ENCODE measurements around the gene RASGRP1.
"Not testable (repeated sequence)": the region's sequence is repeated elsewhere in the genome, so short reads cannot be mapped to it uniquely, and the experiment has no call there.

RASGRP1 gene

DNA sequence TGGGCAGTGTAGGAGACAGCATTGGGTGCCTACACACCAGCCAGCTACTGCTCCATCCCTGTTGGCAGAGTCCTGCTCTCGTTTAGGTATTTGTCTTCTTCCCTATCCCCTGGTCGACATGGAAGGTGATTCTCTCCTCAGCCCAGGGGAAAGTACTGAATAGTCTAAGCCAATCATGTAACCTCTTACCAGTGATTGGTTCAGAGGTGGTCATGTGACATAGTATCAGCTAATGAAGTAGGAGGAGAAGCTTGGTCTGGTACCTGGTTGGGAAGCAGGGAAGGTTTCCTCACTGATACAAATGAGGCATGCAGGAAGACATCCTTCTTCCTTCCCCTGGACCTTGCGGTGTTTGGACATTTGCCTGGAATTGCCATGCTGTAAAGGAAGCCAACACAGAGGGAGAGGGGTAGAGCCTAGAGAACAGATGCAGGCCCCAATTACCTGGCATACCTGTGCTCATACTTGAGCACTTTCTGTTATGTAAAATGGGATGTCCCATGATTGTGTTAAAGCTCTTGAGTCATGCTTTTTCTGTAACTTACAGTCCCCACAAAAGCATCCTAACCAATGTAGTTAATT lies 32.7 kb upstream of the RASGRP1 start:
- Histone ChIP-seq H3K4me3 (ENCODE audit: low read length) (no peak overlapping the region), H3K4me1 (ENCODE audit: control insufficient read depth, insufficient read depth, low read length) (no peaks in the 10 kb centered on the region), H3K9ac (ENCODE audit: low read length) (no peak overlapping the region), H3K27me3 (ENCODE audit: control insufficient read depth, insufficient read depth, low read length) (no peaks in the 10 kb centered on the region), H3K36me3 (ENCODE audit: control insufficient read depth, insufficient read depth, low read length) (no peaks in the 10 kb centered on the region), H3K27ac (ENCODE audit: low read depth, low read length) (no peak overlapping the region)

DNA sequence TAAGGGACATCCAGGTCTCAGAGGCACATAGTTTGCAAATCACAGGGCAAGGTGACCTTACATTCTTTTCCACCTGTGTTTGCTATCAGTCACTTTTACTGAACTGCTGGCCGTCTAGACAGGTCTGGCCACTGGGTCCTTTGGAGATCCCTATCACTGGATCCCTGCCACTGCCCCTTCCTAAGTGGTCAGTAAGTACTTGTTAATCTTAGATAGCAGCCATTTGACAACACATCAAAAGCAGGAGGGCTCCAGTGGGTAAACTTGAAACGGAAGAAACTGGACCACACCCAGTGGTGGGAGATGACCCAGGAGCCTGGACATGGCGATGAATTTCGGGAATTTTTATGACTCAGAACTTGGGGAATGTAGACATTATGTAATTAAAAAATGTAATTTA lies 28.9 kb upstream of the RASGRP1 start:
- H3K27me3 ChIP-seq (ENCODE audit: control insufficient read depth, insufficient read depth, low read length) = no peaks in the 10 kb centered on the region
- no peaks in the 10 kb centered on the region for H3K36me3 ChIP-seq (ENCODE audit: control insufficient read depth, insufficient read depth, low read length)
- H3K9ac ChIP-seq (ENCODE audit: low read length) = no peak overlapping the region
- no peaks in the 10 kb centered on the region for H3K4me1 ChIP-seq (ENCODE audit: control insufficient read depth, insufficient read depth, low read length)
- H3K27ac ChIP-seq (ENCODE audit: low read depth, low read length) = no peak overlapping the region
- H3K4me3 ChIP-seq (ENCODE audit: low read length) = no peak overlapping the region

DNA sequence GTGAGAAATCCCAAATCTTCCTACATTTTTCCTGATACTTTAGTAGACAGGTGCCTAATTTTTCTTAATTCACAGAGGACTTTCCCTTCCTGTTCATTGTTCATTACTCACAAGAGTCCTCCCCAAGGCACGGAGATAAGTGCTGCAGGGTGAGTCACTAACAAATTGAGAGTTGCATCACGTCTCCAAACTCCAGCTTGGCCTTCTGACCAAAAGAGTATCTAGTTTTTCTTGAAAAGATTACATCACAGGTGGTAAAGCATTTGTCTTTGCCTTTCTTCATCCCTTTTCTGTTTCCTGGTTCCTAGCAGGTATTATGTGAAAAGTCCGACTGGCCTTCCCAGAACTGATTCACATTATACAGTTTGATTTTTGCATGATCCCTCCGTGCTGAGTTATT lies 24.9 kb upstream of the RASGRP1 start:
- no peaks in the 10 kb centered on the region for H3K36me3 ChIP-seq (ENCODE audit: control insufficient read depth, insufficient read depth, low read length)
- no peaks in the 10 kb centered on the region for H3K4me1 ChIP-seq (ENCODE audit: control insufficient read depth, insufficient read depth, low read length)
- no peak overlapping the region for H3K27ac ChIP-seq (ENCODE audit: low read depth, low read length)
- H3K27me3 ChIP-seq (ENCODE audit: control insufficient read depth, insufficient read depth, low read length) = no peaks in the 10 kb centered on the region
- no peak overlapping the region for H3K4me3 ChIP-seq (ENCODE audit: low read length)
- H3K9ac ChIP-seq (ENCODE audit: low read length) = no peak overlapping the region

DNA sequence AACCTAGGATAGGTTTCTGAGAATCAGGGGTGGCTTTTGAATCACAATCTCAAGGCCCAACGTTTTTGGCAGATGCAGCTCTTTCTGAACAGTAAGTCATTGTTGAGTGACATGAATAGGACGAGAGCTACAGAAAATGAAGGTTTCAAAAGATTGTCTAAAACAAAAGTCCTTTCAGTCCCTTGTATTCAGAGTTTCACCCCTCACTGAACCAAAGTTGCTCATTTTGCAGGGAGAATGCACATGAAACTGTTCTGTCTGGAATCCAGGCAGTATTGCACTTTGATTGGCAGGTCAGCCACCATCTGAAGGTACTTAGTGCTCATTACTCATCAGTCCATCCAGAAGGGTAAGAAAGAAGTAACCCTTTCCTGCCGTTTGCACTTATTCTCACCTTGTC lies 24.1 kb upstream of the RASGRP1 start:
- Histone ChIP-seq H3K36me3 (ENCODE audit: control insufficient read depth, insufficient read depth, low read length) (no peaks in the 10 kb centered on the region), H3K4me1 (ENCODE audit: control insufficient read depth, insufficient read depth, low read length) (no peaks in the 10 kb centered on the region), H3K27me3 (ENCODE audit: control insufficient read depth, insufficient read depth, low read length) (no peaks in the 10 kb centered on the region), H3K27ac (ENCODE audit: low read depth, low read length) (no peak overlapping the region), H3K9ac (ENCODE audit: low read length) (no peak overlapping the region), H3K4me3 (ENCODE audit: low read length) (no peak overlapping the region)

DNA sequence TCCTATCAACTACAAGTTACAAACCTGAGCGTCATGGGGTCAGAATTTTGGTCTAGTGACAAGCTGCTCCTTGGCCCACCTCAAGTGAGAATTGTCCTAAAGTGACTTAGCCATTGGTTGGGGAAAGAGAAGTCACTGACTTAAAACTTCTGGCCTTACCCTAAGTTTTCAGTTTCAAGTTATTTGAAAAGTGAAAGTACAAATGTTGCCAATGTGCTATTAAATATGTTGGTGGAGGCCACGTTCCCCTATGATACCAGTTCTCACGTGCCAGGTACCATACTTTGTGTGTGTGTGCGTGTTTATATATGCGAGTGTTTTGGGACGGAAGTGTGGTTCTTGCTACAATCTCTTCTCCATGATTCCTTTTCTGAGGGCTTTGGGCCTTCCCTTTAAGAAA lies 22.6 kb upstream of the RASGRP1 start:
- Histone ChIP-seq H3K9ac (ENCODE audit: low read length) (no peak overlapping the region), H3K4me1 (ENCODE audit: control insufficient read depth, insufficient read depth, low read length) (no peaks in the 10 kb centered on the region), H3K36me3 (ENCODE audit: control insufficient read depth, insufficient read depth, low read length) (no peaks in the 10 kb centered on the region), H3K27ac (ENCODE audit: low read depth, low read length) (no peak overlapping the region), H3K27me3 (ENCODE audit: control insufficient read depth, insufficient read depth, low read length) (no peaks in the 10 kb centered on the region), H3K4me3 (ENCODE audit: low read length) (no peak overlapping the region)

DNA sequence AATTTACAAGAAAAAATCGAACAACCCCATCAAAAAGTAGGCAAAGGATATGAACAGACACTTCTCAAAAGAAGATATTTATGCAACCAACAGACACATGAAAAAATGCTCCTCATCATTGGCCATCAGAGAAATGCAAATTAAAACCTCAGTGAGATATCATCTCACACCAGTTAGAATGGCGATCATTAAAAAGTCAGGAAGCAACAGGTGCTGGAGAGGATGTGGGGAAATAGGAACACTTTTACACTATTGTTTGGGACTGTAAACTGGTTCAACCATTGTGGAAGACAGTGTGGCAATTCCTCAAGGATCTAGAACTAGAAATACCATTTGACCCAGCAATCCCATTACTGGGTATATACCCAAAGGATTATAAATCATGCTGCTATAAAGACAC lies 21.4 kb upstream of the RASGRP1 start:
- not testable (repeated sequence) for H3K27ac ChIP-seq (ENCODE audit: low read depth, low read length); H3K9ac ChIP-seq (ENCODE audit: low read length); H3K36me3 ChIP-seq (ENCODE audit: control insufficient read depth, insufficient read depth, low read length); H3K27me3 ChIP-seq (ENCODE audit: control insufficient read depth, insufficient read depth, low read length); H3K4me1 ChIP-seq (ENCODE audit: control insufficient read depth, insufficient read depth, low read length); H3K4me3 ChIP-seq (ENCODE audit: low read length)

DNA sequence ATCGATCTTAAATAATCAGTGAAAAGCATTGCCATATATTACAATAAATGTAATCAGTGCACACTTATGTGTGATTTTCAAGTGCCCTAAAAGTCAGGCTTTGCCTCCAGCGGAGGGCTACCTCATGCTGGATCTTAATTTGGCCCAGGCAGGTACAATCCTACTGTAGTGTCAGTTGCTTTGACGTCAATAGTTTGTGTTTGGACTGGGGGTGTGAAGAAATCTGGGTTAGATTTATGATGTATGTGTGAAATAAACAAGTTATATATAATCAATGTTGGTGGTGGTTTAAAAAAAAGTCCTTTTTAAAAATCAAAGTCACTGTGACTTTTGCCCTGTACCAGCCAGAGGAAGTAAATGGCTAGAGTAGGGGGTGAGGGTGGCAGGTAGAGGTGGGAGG lies 14.0 kb upstream of the RASGRP1 start:
- no peaks in the 10 kb centered on the region for H3K36me3 ChIP-seq (ENCODE audit: control insufficient read depth, insufficient read depth, low read length)
- no peaks in the 10 kb centered on the region for H3K27me3 ChIP-seq (ENCODE audit: control insufficient read depth, insufficient read depth, low read length)
- no peaks in the 10 kb centered on the region for H3K4me1 ChIP-seq (ENCODE audit: control insufficient read depth, insufficient read depth, low read length)
- no peak overlapping the region for H3K9ac ChIP-seq (ENCODE audit: low read length)
- no peak overlapping the region for H3K4me3 ChIP-seq (ENCODE audit: low read length)
- no peak overlapping the region for H3K27ac ChIP-seq (ENCODE audit: low read depth, low read length)

DNA sequence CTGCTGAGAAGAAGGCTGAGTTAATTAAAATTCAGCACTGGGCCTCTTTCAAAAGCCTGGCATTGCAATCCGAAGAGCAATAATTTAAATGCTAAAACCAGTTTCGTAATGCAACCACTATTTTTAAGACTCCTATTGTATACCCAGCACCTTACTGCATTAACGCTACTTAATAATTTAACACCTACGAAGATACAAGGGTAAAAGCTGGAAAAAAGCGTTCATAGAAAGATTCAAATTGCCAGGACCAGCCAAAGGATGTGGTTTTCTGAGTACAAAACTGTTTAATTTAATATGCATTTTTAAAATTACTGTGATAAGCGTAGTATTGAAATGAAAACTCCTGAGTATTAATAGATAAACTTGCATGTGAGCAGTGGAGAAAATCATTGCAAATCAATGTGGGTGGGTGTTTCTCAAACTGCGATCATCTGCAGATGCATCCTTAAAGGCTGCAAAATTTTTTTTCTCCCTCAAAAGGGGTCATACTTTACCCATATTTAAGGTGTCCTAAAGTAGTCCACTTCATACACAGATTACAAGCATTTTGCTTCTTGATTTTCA lies 12.9 kb upstream of the RASGRP1 start:
- Histone ChIP-seq H3K27ac (ENCODE audit: low read depth, low read length) (no peak overlapping the region), H3K36me3 (ENCODE audit: control insufficient read depth, insufficient read depth, low read length) (no peaks in the 10 kb centered on the region), H3K4me3 (ENCODE audit: low read length) (no peak overlapping the region), H3K9ac (ENCODE audit: low read length) (no peak overlapping the region), H3K27me3 (ENCODE audit: control insufficient read depth, insufficient read depth, low read length) (no peaks in the 10 kb centered on the region), H3K4me1 (ENCODE audit: control insufficient read depth, insufficient read depth, low read length) (no peaks in the 10 kb centered on the region)

DNA sequence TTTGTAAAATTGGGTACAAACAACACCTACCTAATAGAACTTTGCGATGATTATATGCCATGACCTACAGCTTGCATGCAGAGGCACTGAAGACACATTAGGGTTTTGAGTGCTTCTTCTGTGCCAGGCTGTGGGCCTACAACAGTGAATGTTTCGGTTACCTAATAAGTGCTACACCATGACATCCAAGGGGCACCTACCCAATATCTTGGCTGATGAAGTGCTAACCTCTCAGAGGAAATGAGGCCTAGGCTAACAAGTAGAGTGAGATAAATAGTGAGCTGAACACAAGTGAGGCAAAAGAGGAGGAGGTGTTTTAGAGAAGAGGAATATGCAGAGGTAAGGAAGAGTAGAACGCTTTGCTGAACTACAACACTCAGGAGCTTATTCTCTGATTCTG lies 12.2 kb upstream of the RASGRP1 start:
- no peak overlapping the region for H3K27ac ChIP-seq (ENCODE audit: low read depth, low read length)

DNA sequence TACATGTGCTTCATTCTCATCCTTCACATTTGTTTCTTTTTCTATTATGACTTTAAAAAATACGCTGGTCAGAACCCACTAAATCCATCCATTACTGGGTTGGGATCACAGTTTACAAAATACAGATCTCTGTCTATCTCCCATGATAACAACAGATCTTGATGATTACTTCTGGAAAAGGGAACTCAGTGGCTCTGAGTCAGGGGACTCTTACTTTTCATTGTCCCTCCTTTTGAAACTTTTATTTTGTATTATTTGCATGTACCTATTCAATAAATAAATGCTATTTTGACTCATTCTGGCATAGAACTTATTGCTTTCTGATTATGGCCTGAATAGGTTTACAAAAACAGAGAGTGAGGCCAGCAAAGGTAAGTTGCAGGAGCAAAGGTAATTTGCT lies 11.6 kb upstream of the RASGRP1 start:
- no peak overlapping the region for H3K4me3 ChIP-seq (ENCODE audit: low read length)
- no peaks in the 10 kb centered on the region for H3K36me3 ChIP-seq (ENCODE audit: control insufficient read depth, insufficient read depth, low read length)
- H3K27me3 ChIP-seq (ENCODE audit: control insufficient read depth, insufficient read depth, low read length) = no peaks in the 10 kb centered on the region
- no peaks in the 10 kb centered on the region for H3K4me1 ChIP-seq (ENCODE audit: control insufficient read depth, insufficient read depth, low read length)
- H3K9ac ChIP-seq (ENCODE audit: low read length) = no peak overlapping the region
- no peak overlapping the region for H3K27ac ChIP-seq (ENCODE audit: low read depth, low read length)

More for the DNA sequence above, 12.2 kb upstream of the RASGRP1 start:
- Histone ChIP-seq H3K4me3 (ENCODE audit: low read length) (no peak overlapping the region), H3K9ac (ENCODE audit: low read length) (no peak overlapping the region), H3K4me1 (ENCODE audit: control insufficient read depth, insufficient read depth, low read length) (no peaks in the 10 kb centered on the region), H3K36me3 (ENCODE audit: control insufficient read depth, insufficient read depth, low read length) (no peaks in the 10 kb centered on the region), H3K27me3 (ENCODE audit: control insufficient read depth, insufficient read depth, low read length) (no peaks in the 10 kb centered on the region)

DNA sequence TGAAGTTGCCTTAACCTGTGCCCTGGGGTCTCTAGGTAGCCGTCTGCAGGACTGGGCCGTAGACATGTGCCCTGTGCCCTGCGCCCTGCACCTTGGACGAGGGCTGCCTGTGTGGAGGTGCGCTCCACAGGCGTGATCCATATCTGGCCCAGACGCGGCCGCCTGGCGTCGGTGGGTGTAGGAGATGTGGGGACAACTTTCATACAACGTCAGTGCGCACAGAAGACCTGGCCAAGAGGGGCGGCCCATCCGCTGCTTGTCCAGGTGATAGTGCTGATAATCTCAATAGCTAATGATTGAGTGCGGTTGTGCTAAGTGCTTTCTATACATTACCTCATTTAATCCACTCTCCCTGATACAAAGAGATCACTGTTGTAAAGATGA lies 665 bp upstream of the RASGRP1 start:
- no peaks in the 10 kb centered on the region for H3K4me1 ChIP-seq (ENCODE audit: control insufficient read depth, insufficient read depth, low read length)
- H3K9ac ChIP-seq (ENCODE audit: low read length) = no peak overlapping the region
- no peaks in the 10 kb centered on the region for H3K36me3 ChIP-seq (ENCODE audit: control insufficient read depth, insufficient read depth, low read length)
- peaks cover 4% of the 10 kb centered on the region for H3K27me3 ChIP-seq (ENCODE audit: control insufficient read depth, insufficient read depth, low read length)
- peak overlapping the region; percentile 62 for H3K4me3 ChIP-seq (ENCODE audit: low read length)
- H3K27ac ChIP-seq (ENCODE audit: low read depth, low read length) = no peak overlapping the region

DNA sequence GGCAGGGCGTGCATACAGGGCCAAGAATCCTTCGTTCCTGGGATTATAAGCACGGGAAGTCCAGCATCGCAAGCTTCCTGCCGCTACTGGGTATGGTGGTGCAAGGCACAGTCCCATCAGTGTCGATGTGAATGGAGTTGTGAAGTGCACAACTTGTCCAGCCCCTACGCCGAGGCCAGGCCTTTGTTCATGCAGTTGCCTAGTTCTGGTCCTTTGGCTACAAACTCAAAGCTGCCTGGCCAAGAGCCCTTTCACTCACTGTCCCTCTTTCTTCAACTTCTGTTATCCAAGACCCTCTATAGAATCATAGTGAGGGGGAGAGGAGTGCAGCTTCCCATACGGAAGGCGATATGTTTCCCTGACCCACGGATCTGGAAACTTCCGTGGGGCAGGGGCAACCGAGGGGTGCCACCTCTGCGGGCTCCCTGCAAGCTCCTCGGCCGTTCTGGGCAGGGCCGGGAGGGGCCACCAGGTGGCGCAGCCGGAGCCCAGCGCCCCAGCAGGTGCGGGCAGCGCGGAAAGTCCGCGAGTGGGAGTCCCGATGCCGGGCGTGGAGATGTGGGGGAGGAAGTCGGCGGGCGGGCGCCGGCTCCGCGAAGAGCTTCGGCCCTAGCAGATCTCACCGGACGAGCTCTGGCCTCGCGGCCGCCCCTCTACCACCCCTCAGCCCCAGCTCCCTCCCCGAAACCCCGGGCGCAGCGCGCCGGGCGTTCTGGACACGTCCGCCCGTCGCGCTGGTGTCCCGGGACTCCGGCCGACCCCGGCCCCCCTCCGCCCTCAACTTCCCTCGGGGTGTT lies 693 bp downstream of the RASGRP1 start:
- H3K9ac ChIP-seq (ENCODE audit: low read length) = no peak overlapping the region
- H3K27ac ChIP-seq (ENCODE audit: low read depth, low read length) = no peak overlapping the region
- H3K27me3 ChIP-seq (ENCODE audit: control insufficient read depth, insufficient read depth, low read length) = peaks cover 4% of the 10 kb centered on the region
- no peaks in the 10 kb centered on the region for H3K4me1 ChIP-seq (ENCODE audit: control insufficient read depth, insufficient read depth, low read length)
- peak overlapping the region; percentile 62 for H3K4me3 ChIP-seq (ENCODE audit: low read length)
- no peaks in the 10 kb centered on the region for H3K36me3 ChIP-seq (ENCODE audit: control insufficient read depth, insufficient read depth, low read length)

DNA sequence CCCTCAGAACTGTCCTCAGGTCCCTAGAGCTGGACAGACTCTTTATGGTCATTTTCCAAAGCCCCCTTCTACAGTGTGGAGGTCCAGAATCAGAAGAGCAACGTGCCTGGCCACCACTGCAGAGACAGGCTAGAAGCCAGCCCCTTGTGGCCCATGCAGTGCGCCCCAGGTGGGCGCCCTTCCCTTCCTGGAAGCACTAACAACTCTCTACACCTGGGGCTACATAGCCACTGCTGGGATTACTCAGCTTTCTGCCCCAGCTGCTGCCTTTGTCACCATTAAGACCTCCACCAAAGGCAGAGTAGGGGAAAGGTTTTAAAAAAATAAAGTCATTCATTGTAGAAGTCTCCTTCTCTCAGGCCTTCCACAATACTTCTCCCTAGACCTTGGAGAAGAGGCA lies 2.3 kb downstream of the RASGRP1 start:
- Histone ChIP-seq H3K27me3 (ENCODE audit: control insufficient read depth, insufficient read depth, low read length) (peaks cover 4% of the 10 kb centered on the region), H3K9ac (ENCODE audit: low read length) (no peak overlapping the region), H3K36me3 (ENCODE audit: control insufficient read depth, insufficient read depth, low read length) (no peaks in the 10 kb centered on the region), H3K27ac (ENCODE audit: low read depth, low read length) (no peak overlapping the region), H3K4me3 (ENCODE audit: low read length) (no peak overlapping the region), H3K4me1 (ENCODE audit: control insufficient read depth, insufficient read depth, low read length) (no peaks in the 10 kb centered on the region)

Data from rectal smooth muscle tissue (tissue), 1 donor.